PC-3 (cell line): Measurements from ENCODE around the gene C1QL2. TPM values are rescaled to one million over a fixed set of nuclear protein-coding genes. Genes with fewer than 3 reads are reported as not detected.

Experiments used
- ATAC-seq: fragments of 200-7000 bp; cut with Tn5 transposase; 2 replicates; pipeline ENCODE4 v1.9.1; 2020; ENCODE audit warnings: mild to moderate bottlenecking, moderate library complexity
- BruUV-seq: library from RNA; stranded (reverse); fragments of 400-500 nt; replicated peaks from 2 replicates; lab custom pipeline; 2021; lab: Mats Ljungman, UMichigan
- CTCF ChIA-PET: fragments of 300-600 bp; sonication (Branson Sonifier 250); formaldehyde crosslinking; loops from one replicate; lab custom pipeline; 2022; ENCODE audit warnings: antibody characterized with exemption; lab: Charles Lee
- POLR2A ChIA-PET: fragments of 300-600 bp; sonication (Branson Sonifier 250); formaldehyde crosslinking; loops from one replicate; lab custom pipeline; 2022; ENCODE audit warnings: antibody characterized with exemption; ENCODE audit not compliant: unreplicated experiment; lab: Charles Lee
- DNase-seq: peaks from one replicate; pipeline ENCODE4 v3.0.0-alpha.2; 2015
- H2AFZ ChIP-seq: fragments of 300-600 bp; sonication (generic); 2 replicates; pipeline ENCODE4 v1.6.0; 2016; ENCODE audit warnings: antibody characterized with exemption, low read length
- H3F3A ChIP-seq: fragments of 300-600 bp; sonication (generic); one replicate; pipeline ENCODE4 v1.6.0; 2017; ENCODE audit warnings: antibody characterized with exemption, low read length, control low read depth, mild to moderate bottlenecking; ENCODE audit not compliant: unreplicated experiment
- H3K27ac ChIP-seq: fragments of 300-600 bp; sonication (generic); 2 replicates; pipeline ENCODE4 v1.5.1; 2016; ENCODE audit warnings: mild to moderate bottlenecking, low read length
- H3K27me3 ChIP-seq: fragments of 300-600 bp; sonication (generic); 2 replicates; pipeline ENCODE4 v1.6.1; 2016; ENCODE audit warnings: low read length, mixed read lengths
- H3K36me3 ChIP-seq: fragments of 300-600 bp; sonication (generic); 2 replicates; pipeline ENCODE4 v1.6.1; 2016; ENCODE audit warnings: low read depth, mixed run types, low read length, mixed read lengths
- H3K4me1 ChIP-seq: fragments of 300-600 bp; sonication (generic); 2 replicates; pipeline ENCODE4 v1.5.1; 2016; ENCODE audit warnings: low read length; ENCODE audit not compliant: insufficient read depth
- H3K4me2 ChIP-seq: fragments of 300-600 bp; sonication (generic); 2 replicates; pipeline ENCODE4 v1.6.0; 2016; ENCODE audit warnings: low read length
- H3K4me3 ChIP-seq: fragments of 300-600 bp; sonication (generic); 2 replicates; pipeline ENCODE4 v1.5.1; 2016; ENCODE audit warnings: mild to moderate bottlenecking, low read length, mixed read lengths
- H3K79me2 ChIP-seq: fragments of 300-600 bp; sonication (generic); 2 replicates; pipeline ENCODE4 v1.6.1; 2017; ENCODE audit warnings: low read length, mixed read lengths
- H3K9ac ChIP-seq: fragments of 300-600 bp; sonication (generic); 2 replicates; pipeline ENCODE4 v1.6.0; 2016; ENCODE audit warnings: mild to moderate bottlenecking, low read length
- H3K9me2 ChIP-seq: fragments of 300-600 bp; sonication (generic); replicated peaks from 2 replicates; pipeline ENCODE4 v1.6.1; 2016; ENCODE audit warnings: mixed run types, low read length, mixed read lengths
- H3K9me3 ChIP-seq: fragments of 300-600 bp; sonication (generic); 2 replicates; pipeline ENCODE4 v1.6.1; 2016; ENCODE audit warnings: low read length, mixed read lengths
- H4K20me1 ChIP-seq: fragments of 300-600 bp; sonication (generic); 2 replicates; pipeline ENCODE4 v1.6.1; 2016; ENCODE audit warnings: low read length, mixed read lengths
- EZH2 ChIP-seq: fragments of 300-600 bp; sonication (generic); IDR thresholded peaks from one replicate; pipeline ENCODE4 v1.6.1; 2017; ENCODE audit warnings: antibody characterized with exemption, mild to moderate bottlenecking, low read length; ENCODE audit not compliant: unreplicated experiment
- EZH2phosphoT487 ChIP-seq: fragments of 300-600 bp; sonication (generic); IDR thresholded peaks from 2 replicates; pipeline ENCODE4 v1.6.1; 2018; ENCODE audit warnings: mild to moderate bottlenecking, antibody characterized with exemption, low read length, borderline replicate concordance
- intact Hi-C: fragments of 100-400 bp; cut with micrococcal nuclease; formaldehyde crosslinking; loops from 2 replicates; pipeline ENCODE4 v1.9.0; 2023
- total RNA-seq: library from RNA; depleted of rRNA; stranded (reverse); fragments of >200 nt; gene quantifications from 2 replicates; pipeline ENCODE4 v1.2.3, GENCODE V29; 2014
- TF ChIP-seq, protein P1 (sequence below): fragments of 300-600 bp; sonication (generic); conservative IDR thresholded peaks from 2 replicates; pipeline ENCODE4 v1.5.1; 2017; ENCODE audit warnings: antibody characterized with exemption, low read depth, mild to moderate bottlenecking, low read length

Gene C1QL2
- total RNA-seq, 1 experiment from 2014 or later, result not detected

GRCh38 chr2:119195001-119195400 is 36.5 kb upstream of the C1QL2 start:
- no TSS peak for BruUV-seq
- no peak for ATAC-seq
- H3K4me3 ChIP-seq, result no peak overlapping the region
- no peaks in the 10 kb centered on the region for H3K79me2 ChIP-seq
- no peaks in the 10 kb centered on the region for H3F3A ChIP-seq
- DNase-seq, result no peak
- no peak overlapping the region for H3K9ac ChIP-seq
- H3K4me2 ChIP-seq, result no peak overlapping the region
- no peaks in the 10 kb centered on the region for H3K27me3 ChIP-seq
- H3K9me2 ChIP-seq, result no peaks in the 10 kb centered on the region
- ChIA-PET CTCF (no interaction called here), POLR2A (no interaction called here)
- H4K20me1 ChIP-seq, result no peaks in the 10 kb centered on the region
- H3K36me3 ChIP-seq, result no peaks in the 10 kb centered on the region
- no peak overlapping the region for H3K27ac ChIP-seq
- intact Hi-C loops, result no loop called here
- H3K4me1 ChIP-seq, result peaks cover 17% of the 10 kb centered on the region
- TF ChIP-seq, protein P1, sequence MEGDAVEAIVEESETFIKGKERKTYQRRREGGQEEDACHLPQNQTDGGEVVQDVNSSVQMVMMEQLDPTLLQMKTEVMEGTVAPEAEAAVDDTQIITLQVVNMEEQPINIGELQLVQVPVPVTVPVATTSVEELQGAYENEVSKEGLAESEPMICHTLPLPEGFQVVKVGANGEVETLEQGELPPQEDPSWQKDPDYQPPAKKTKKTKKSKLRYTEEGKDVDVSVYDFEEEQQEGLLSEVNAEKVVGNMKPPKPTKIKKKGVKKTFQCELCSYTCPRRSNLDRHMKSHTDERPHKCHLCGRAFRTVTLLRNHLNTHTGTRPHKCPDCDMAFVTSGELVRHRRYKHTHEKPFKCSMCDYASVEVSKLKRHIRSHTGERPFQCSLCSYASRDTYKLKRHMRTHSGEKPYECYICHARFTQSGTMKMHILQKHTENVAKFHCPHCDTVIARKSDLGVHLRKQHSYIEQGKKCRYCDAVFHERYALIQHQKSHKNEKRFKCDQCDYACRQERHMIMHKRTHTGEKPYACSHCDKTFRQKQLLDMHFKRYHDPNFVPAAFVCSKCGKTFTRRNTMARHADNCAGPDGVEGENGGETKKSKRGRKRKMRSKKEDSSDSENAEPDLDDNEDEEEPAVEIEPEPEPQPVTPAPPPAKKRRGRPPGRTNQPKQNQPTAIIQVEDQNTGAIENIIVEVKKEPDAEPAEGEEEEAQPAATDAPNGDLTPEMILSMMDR, result no peak
- H3K9me3 ChIP-seq, result no peaks in the 10 kb centered on the region
- no peak overlapping the region for H2AFZ ChIP-seq

- ChIA-PET CTCF (interaction anchor here (0.7 kb wide), 2 partner anchors 98 to 165 kb away, joined by 3 to 4 read pairs; no protein-coding TSS in a partner anchor), POLR2A (no interaction called here)
- Histone ChIP-seq H3K79me2 (no peaks in the 10 kb centered on the region), H3K27me3 (no peaks in the 10 kb centered on the region), H3K36me3 (no peaks in the 10 kb centered on the region), H3K4me1 (peaks cover 17% of the 10 kb centered on the region), H4K20me1 (no peaks in the 10 kb centered on the region), H2AFZ (no peak overlapping the region), H3K4me3 (no peak overlapping the region), H3K9me2 (no peaks in the 10 kb centered on the region), H3K4me2 (no peak overlapping the region), H3K9me3 (no peaks in the 10 kb centered on the region), H3F3A (no peaks in the 10 kb centered on the region), H3K9ac (no peak overlapping the region), H3K27ac (no peak overlapping the region)
- ATAC-seq (no peak), DNase-seq (no peak)
- no peak for TF ChIP-seq EZH2
- no peak for TF ChIP-seq EZH2phosphoT487
- TF ChIP-seq, protein P1, result no peak
- intact Hi-C loops, result no loop called here
- BruUV-seq, result no TSS peak
These were observed 34.3 kb upstream of the C1QL2 start for GRCh38 chr2:119192893-119193292.

GRCh38 chr2:119190321-119191111 is 32.0 kb upstream of the C1QL2 start:
- no peaks in the 10 kb centered on the region for H3K36me3 ChIP-seq
- TF ChIP-seq EZH2phosphoT487 (no peak), EZH2 (no peak)
- TF ChIP-seq, protein P1, result no peak
- no peak overlapping the region for H3K4me2 ChIP-seq
- no peak overlapping the region for H3K9ac ChIP-seq
- no peaks in the 10 kb centered on the region for H3K79me2 ChIP-seq
- no peaks in the 10 kb centered on the region for H3K27me3 ChIP-seq
- POLR2A ChIA-PET, result no interaction called here
- H3K9me2 ChIP-seq, result no peaks in the 10 kb centered on the region
- BruUV-seq, result no TSS peak
- H3K27ac ChIP-seq, result no peak overlapping the region
- intact Hi-C loops, result no loop called here
- no peaks in the 10 kb centered on the region for H3K9me3 ChIP-seq
- H3K4me1 ChIP-seq, result 0 out of 2 replicates have a peak, but pooled peaks cover 3% of the 10 kb centered on the region
- no peak for ATAC-seq
- H2AFZ ChIP-seq, result no peak overlapping the region
- no peaks in the 10 kb centered on the region for H4K20me1 ChIP-seq
- CTCF ChIA-PET, result no interaction called here
- H3K4me3 ChIP-seq, result no peak overlapping the region
- DNase-seq, result no peak
- no peaks in the 10 kb centered on the region for H3F3A ChIP-seq
